HepG2 (cell line): ENCODE data around the gene GIPC2. TPM values are rescaled to one million over a fixed set of nuclear protein-coding genes. Genes with fewer than 3 reads are reported as not detected.

Source experiments
- AHR ChIP-seq: IDR thresholded peaks from 2 replicates; pipeline ENCODE4 v1.6.1; 2018; ENCODE audit warnings: missing genetic modification reagents, missing compliant biosample characterization
- ARID4A ChIP-seq: sonication (generic); formaldehyde crosslinking; IDR thresholded peaks from 2 replicates; pipeline ENCODE4 v1.5.0; 2020; ENCODE audit warnings: mild to moderate bottlenecking, missing genetic modification reagents, borderline replicate concordance
- CTCF ChIP-seq: sonication (generic); formaldehyde crosslinking; IDR thresholded peaks from 2 replicates; pipeline ENCODE4 v1.5.0; 2020; ENCODE audit warnings: mild to moderate bottlenecking, missing genetic modification reagents, moderate library complexity
- FUBP1 ChIP-seq: sonication (generic); formaldehyde crosslinking; IDR thresholded peaks from 2 replicates; pipeline ENCODE4 v1.5.1; 2020; ENCODE audit warnings: missing genetic modification reagents, mild to moderate bottlenecking, borderline replicate concordance
- GFI1 ChIP-seq: sonication (generic); formaldehyde crosslinking; IDR thresholded peaks from 2 replicates; pipeline ENCODE4 v1.5.0; 2020; ENCODE audit warnings: missing genetic modification reagents, mild to moderate bottlenecking, borderline replicate concordance
- GPN1 ChIP-seq: sonication (generic); formaldehyde crosslinking; IDR thresholded peaks from 2 replicates; pipeline ENCODE4 v1.5.1; 2020; ENCODE audit warnings: missing genetic modification reagents, borderline replicate concordance
- HOXA3 ChIP-seq: sonication (generic); formaldehyde crosslinking; IDR thresholded peaks from 2 replicates; pipeline ENCODE4 v1.5.0; 2020; ENCODE audit warnings: missing genetic modification reagents
- JUNB ChIP-seq: sonication (generic); formaldehyde crosslinking; IDR thresholded peaks from 2 replicates; pipeline ENCODE4 v1.8.0; 2022; ENCODE audit warnings: missing genetic modification reagents, mild to moderate bottlenecking, borderline replicate concordance
- MAX ChIP-seq: IDR thresholded peaks from 2 replicates; pipeline ENCODE4 v1.6.1; 2012; ENCODE audit warnings: inconsistent platforms
- NR3C1 ChIP-seq: sonication (generic); formaldehyde crosslinking; IDR thresholded peaks from 2 replicates; pipeline ENCODE4 v1.4.0; 2020; ENCODE audit warnings: missing genetic modification reagents
- PHF5A ChIP-seq: IDR thresholded peaks from one replicate; pipeline ENCODE4 v1.6.1; 2018; ENCODE audit warnings: low read depth, missing genetic modification reagents; ENCODE audit not compliant: unreplicated experiment
- REL ChIP-seq: sonication (generic); formaldehyde crosslinking; conservative IDR thresholded peaks from 2 replicates; pipeline ENCODE4 v1.8.0; 2022; ENCODE audit warnings: mild to moderate bottlenecking, missing genetic modification reagents, moderate library complexity
- SAP130 ChIP-seq: IDR thresholded peaks from 2 replicates; pipeline ENCODE4 v1.6.1; 2016; ENCODE audit warnings: low read depth
- TBP ChIP-seq: sonication (generic); formaldehyde crosslinking; IDR thresholded peaks from 2 replicates; pipeline ENCODE4 v1.5.0; 2020; ENCODE audit warnings: missing genetic modification reagents
- THAP11 ChIP-seq: IDR thresholded peaks from 2 replicates; pipeline ENCODE4 v1.6.1; 2016; ENCODE audit warnings: missing biosample characterization, missing genetic modification reagents
- ZBTB38 ChIP-seq: sonication (generic); formaldehyde crosslinking; IDR thresholded peaks from 2 replicates; pipeline ENCODE4 v1.5.1; 2020; ENCODE audit warnings: mild to moderate bottlenecking, missing genetic modification reagents
- ZNF225 ChIP-seq: sonication (generic); formaldehyde crosslinking; IDR thresholded peaks from 2 replicates; pipeline ENCODE4 v1.4.0; 2020; ENCODE audit warnings: mild to moderate bottlenecking, missing genetic modification reagents
- ZNF446 ChIP-seq: sonication (generic); formaldehyde crosslinking; IDR thresholded peaks from 2 replicates; pipeline ENCODE4 v1.5.0; 2020; ENCODE audit warnings: mild to moderate bottlenecking, missing genetic modification reagents
- ZNF564 ChIP-seq: sonication (generic); formaldehyde crosslinking; IDR thresholded peaks from 2 replicates; pipeline ENCODE4 v1.8.1; 2023; ENCODE audit warnings: mild to moderate bottlenecking, missing genetic modification reagents
- ZNF713 ChIP-seq: sonication (generic); formaldehyde crosslinking; IDR thresholded peaks from 2 replicates; pipeline ENCODE4 v1.4.0; 2020; ENCODE audit warnings: mild to moderate bottlenecking, missing genetic modification reagents
- polyA plus RNA-seq, 8 experiments: library from polyadenylated mRNA; depleted of rRNA in 3 of 8; stranded (reverse) in 7 of 8; unstranded in 1 of 8; fragments of >200 nt; fragmentation: Illumina TruSeq in 4 of 8; extraction: Trizol in 4 of 8; gene quantifications; 2 replicates each; pipeline versions ENCODE4 v1.2.1 to v1.2.3, GENCODE V29; 2011 to 2016; ENCODE audit warnings: low read depth in 4 of 8, missing spikeins in 1 of 8, mixed read lengths in 1 of 8; ENCODE audit not compliant: insufficient read depth in 1 of 8
- total RNA-seq, 5 experiments: library from RNA; depleted of rRNA; stranded (reverse); fragments of >200 nt; fragmentation: Illumina TruSeq; extraction: Trizol; gene quantifications; 2 replicates each; pipeline ENCODE4 v1.2.3, GENCODE V29; 2016; ENCODE audit warnings: low read depth in 1 of 5

GIPC2 gene
- total and polyA plus RNA-seq, 2 of the 13 experiments (the other 11 are each of a cell fraction or from before 2014, with no cell fraction given), result 6.1 to 21.6 TPM

GRCh38 chr1:78045926-78046778 lies at the start of gene GIPC2 (continued):
- TF ChIP-seq CTCF, result no peak; the same call in 1 of the 2 replicates
- no peak for TF ChIP-seq JUNB (CRISPR knock-in tag)
- TF ChIP-seq ZNF564 (CRISPR knock-in tag), result peak; percentile 24; the same call in 1 of the 2 replicates
- TF ChIP-seq GPN1 (CRISPR knock-in tag), result no peak
- TF ChIP-seq GFI1 (CRISPR knock-in tag), result peak; percentile 44; the same call in 1 of the 2 replicates
- peak; percentile 48; the same call in 1 of the 2 replicates for TF ChIP-seq ZBTB38 (CRISPR knock-in tag)
- peak; percentile 79; the same call in 1 of the 2 replicates for TF ChIP-seq REL (CRISPR knock-in tag)
- TF ChIP-seq ZNF713, result no peak
- no peak for TF ChIP-seq PHF5A (CRISPR knock-in tag)
- TF ChIP-seq ARID4A (CRISPR knock-in tag), result peak; percentile 87; the same call in 1 of the 2 replicates
- TF ChIP-seq HOXA3 (CRISPR knock-in tag), result peak; percentile 83
- TF ChIP-seq ZNF446 (CRISPR knock-in tag), result peak; percentile 19; the same call in 1 of the 2 replicates
- TF ChIP-seq SAP130 (CRISPR knock-in tag), result peak; percentile 72
- TF ChIP-seq AHR (CRISPR knock-in tag), result peak; percentile 30; the same call in 1 of the 2 replicates
- TF ChIP-seq FUBP1 (CRISPR knock-in tag), result 0 out of 2 replicates have a peak, but pooled peaks have one; percentile 38
- TF ChIP-seq MAX, result peak; percentile 91
- TF ChIP-seq ZNF225 (CRISPR knock-in tag), result no peak
- TF ChIP-seq TBP, result no peak
- no peak for TF ChIP-seq NR3C1 (CRISPR knock-in tag)
- peak; percentile 53; the same call in 1 of the 2 replicates for TF ChIP-seq THAP11 (CRISPR knock-in tag)
